Activated B cell treated with CpG ODN at 0.5 μM for 24 hours (primary cell): ENCODE data around the gene SP110. TPM values are rescaled to one million over a fixed set of nuclear protein-coding genes. Genes with fewer than 3 reads are reported as not detected.
A peak's percentile ranks its signal among the peaks of the same experiment; 100 is the strongest.

ENCODE experiments used
- ATAC-seq: fragments of 200-7000 bp; cut with Tn5 transposase; one replicate; pipeline ENCODE4 v1.10.0; 2021; ENCODE audit warnings: low read depth, mild to moderate bottlenecking, moderate library complexity
- CTCF ChIA-PET: fragments of 350-600 bp; sonication (Branson Sonifier 250); formaldehyde crosslinking; loops from one replicate; lab custom pipeline; 2021; ENCODE audit warnings: antibody characterized with exemption; lab: Charles Lee
- POLR2A ChIA-PET: fragments of 350-600 bp; sonication (Branson Sonifier 250); formaldehyde crosslinking; loops from one replicate; lab custom pipeline; 2021; ENCODE audit warnings: antibody characterized with exemption; lab: Charles Lee
- DNase-seq: peaks from one replicate; pipeline ENCODE4 v3.0.0; 2022
- H3K27ac Mint-ChIP-seq: one replicate; pipeline ENCODE4 v1.8.0; 2020; ENCODE audit warnings: mixed read lengths
- H3K27me3 Mint-ChIP-seq: one replicate; pipeline ENCODE4 v1.8.0; 2021; ENCODE audit warnings: mixed read lengths
- H3K36me3 Mint-ChIP-seq: one replicate; pipeline ENCODE4 v1.8.0; 2021; ENCODE audit warnings: low read depth, mixed read lengths
- H3K4me1 Mint-ChIP-seq: one replicate; pipeline ENCODE4 v1.8.0; 2021; ENCODE audit warnings: mixed read lengths
- H3K4me3 Mint-ChIP-seq: one replicate; pipeline ENCODE4 v1.8.0; 2020; ENCODE audit warnings: mild to moderate bottlenecking, mixed read lengths
- H3K9me3 Mint-ChIP-seq: one replicate; pipeline ENCODE4 v1.8.0; 2020; ENCODE audit warnings: mixed read lengths
- CTCF ChIP-seq: fragments of 200-600 bp; IDR thresholded peaks from one replicate; pipeline ENCODE4 v1.8.0; 2022; ENCODE audit warnings: antibody characterized with exemption, mild to moderate bottlenecking
- intact Hi-C: fragments of 100-400 bp; cut with micrococcal nuclease; formaldehyde crosslinking; loops from one replicate; pipeline ENCODE4 v1.15.1; 2024
- total RNA-seq: library from RNA; stranded (reverse); gene quantifications from 2 replicates; pipeline ENCODE4 v1.2.3, GENCODE V29; 2022

The SP110 gene
- 139 and 147 TPM in 2 replicates for total RNA-seq

- peak within 1 kb of the TSS; percentile 97 for H3K27ac Mint-ChIP-seq
- CTCF ChIA-PET = interaction anchor here (1.0 to 3.0 kb wide), 3 partner anchors 10 to 153 kb away, joined by 3 to 17 read pairs (median 5); no protein-coding TSS in a partner anchor
- POLR2A ChIA-PET = interaction anchor here (0.6 to 7.9 kb wide), 17 partner anchors 7 to 579 kb away, joined by 3 to 183 read pairs (median 5); partner anchors contain the start of genes FBXO36, SP140, SP140L and TRIP12
- intact Hi-C loops = loop anchor here (1.0 kb wide), 1 partner anchor 14 kb away; no protein-coding TSS in a partner anchor
- DNase-seq = peak; percentile 61
- H3K9me3 Mint-ChIP-seq = no peaks in the 10 kb centered on the region
- TF ChIP-seq CTCF = no peak
- peak within 1 kb of the TSS; percentile 96 for H3K4me3 Mint-ChIP-seq
- peak; percentile 73 for ATAC-seq
- peaks cover 39% of the 10 kb centered on the region for H3K36me3 Mint-ChIP-seq
- no peaks in the 10 kb centered on the region for H3K27me3 Mint-ChIP-seq
- peaks cover 90% of the 10 kb centered on the region for H3K4me1 Mint-ChIP-seq
These were observed at the start of gene SP110 for GRCh38 chr2:230219419-230220331. TSS of gene SP110 (minus strand) at chr2:230219984. CDS start at chr2:230216927, 3,057 bp downstream.

GRCh38 chr2:230268606-230269243 is 48.9 kb upstream of the SP110 start:
- no peak for TF ChIP-seq CTCF
- Mint-ChIP-seq H3K36me3 (peaks cover 88% of the 10 kb centered on the region), H3K27ac (peak overlapping the region; percentile 92), H3K4me1 (peaks cover 81% of the 10 kb centered on the region), H3K9me3 (no peaks in the 10 kb centered on the region), H3K4me3 (peak overlapping the region; percentile 60), H3K27me3 (no peaks in the 10 kb centered on the region)
- intact Hi-C loops = loop anchor here (5.0 kb wide), 3 partner anchors 149 to 444 kb away; partner anchors contain the start of genes CAB39 and SP100
- ATAC-seq (no peak), DNase-seq (no peak)
- ChIA-PET CTCF (interaction anchor here (1.1 to 1.9 kb wide), 3 partner anchors 11 to 66 kb away, joined by 3 to 9 read pairs (median 6); no protein-coding TSS in a partner anchor), POLR2A (interaction anchor here (0.5 to 6.7 kb wide), 16 partner anchors 10 to 1404 kb away, joined by 3 to 42 read pairs (median 6); partner anchors contain the start of genes SP110, SP140 and SP140L)

DNA sequence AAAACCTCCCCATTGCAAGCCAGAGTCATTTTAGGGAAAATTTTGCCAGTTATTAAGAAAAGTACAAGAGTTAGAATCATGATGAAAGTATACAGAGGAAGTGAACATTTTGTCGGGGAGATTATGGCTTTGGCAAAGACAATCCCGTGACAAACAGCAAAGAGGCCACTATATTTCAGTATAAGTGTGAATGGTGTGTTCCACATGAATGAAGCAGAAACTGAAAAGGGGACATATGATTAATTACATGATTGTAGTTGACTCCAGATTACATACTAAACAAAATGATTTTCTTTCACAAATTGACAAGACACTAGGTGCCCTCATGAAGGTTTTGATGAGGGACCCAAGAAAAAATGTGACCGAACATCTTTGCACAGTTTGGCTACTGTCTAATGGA is 47.8 kb upstream of the SP110 start:
- intact Hi-C loops = loop anchor here (1.0 to 5.0 kb wide), 9 partner anchors 10 to 445 kb away; partner anchors contain the start of genes CAB39, SP100 and SP140
- Mint-ChIP-seq H3K4me1 (peaks cover 91% of the 10 kb centered on the region), H3K36me3 (peaks cover 88% of the 10 kb centered on the region), H3K9me3 (no peaks in the 10 kb centered on the region), H3K27ac (peak overlapping the region; percentile 92), H3K4me3 (peak overlapping the region; percentile 52), H3K27me3 (no peaks in the 10 kb centered on the region)
- DNase-seq (no peak), ATAC-seq (peak; percentile 68)
- TF ChIP-seq CTCF = no peak
- ChIA-PET CTCF (interaction anchor here (1.7 to 1.9 kb wide), 2 partner anchors 10 to 65 kb away, joined by 6 to 9 read pairs; no protein-coding TSS in a partner anchor), POLR2A (interaction anchor here (0.7 to 6.7 kb wide), 11 partner anchors 9 to 327 kb away, joined by 3 to 42 read pairs (median 13); partner anchors contain the start of genes SP110 and SP140)

DNA sequence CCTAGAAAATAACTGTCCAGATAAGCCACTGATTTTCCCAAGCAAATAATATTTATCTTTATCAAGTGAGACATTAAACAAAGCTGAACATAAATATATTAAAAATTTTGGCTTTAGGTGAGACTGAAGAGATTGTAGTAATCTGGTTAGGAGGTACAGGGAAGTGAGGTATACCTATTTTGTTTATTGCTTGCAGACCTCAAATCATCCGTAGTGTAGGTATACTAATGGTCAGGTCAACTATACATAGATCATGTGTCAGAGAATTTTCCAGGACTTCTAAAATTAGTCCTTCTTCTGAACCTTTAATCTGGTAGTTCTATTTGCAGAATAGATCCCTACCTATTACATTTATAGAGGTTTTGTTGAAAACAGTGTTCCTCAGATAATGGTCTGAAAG is 47.3 kb upstream of the SP110 start:
- POLR2A ChIA-PET = interaction anchor here (1.1 to 6.7 kb wide), 7 partner anchors 9 to 64 kb away, joined by 3 to 42 read pairs (median 24); partner anchors contain the start of genes SP110 and SP140
- H3K4me3 Mint-ChIP-seq = peak overlapping the region; percentile 52
- peaks cover 94% of the 10 kb centered on the region for H3K4me1 Mint-ChIP-seq
- no peaks in the 10 kb centered on the region for H3K27me3 Mint-ChIP-seq
- peaks cover 88% of the 10 kb centered on the region for H3K36me3 Mint-ChIP-seq
- intact Hi-C loops = loop anchor here (1.0 to 5.0 kb wide), 9 partner anchors 10 to 445 kb away; partner anchors contain the start of genes CAB39, SP100 and SP140
- no peaks in the 10 kb centered on the region for H3K9me3 Mint-ChIP-seq
- DNase-seq (no peak), ATAC-seq (peak; percentile 27)
- CTCF ChIA-PET = interaction anchor here (1.1 to 1.3 kb wide), 2 partner anchors 9 to 64 kb away, joined by 6 to 7 read pairs; no protein-coding TSS in a partner anchor
- TF ChIP-seq CTCF = no peak
- peak overlapping the region; percentile 92 for H3K27ac Mint-ChIP-seq
